Choroid plexus epithelial cell (primary cell): ENCODE measurements around the gene QPCTL.
A peak's percentile ranks its signal among the peaks of the same experiment; 100 is the strongest.
"Not testable (repeated sequence)": the region's sequence is repeated elsewhere in the genome, so short reads cannot be mapped to it uniquely, and the experiment has no call there.

Experiments used
- DNase-seq: peaks from one replicate; pipeline ENCODE4 v3.0.0-alpha.2; 2010; ENCODE audit warnings: low read depth
- H3K4me3 ChIP-seq: 2 replicates; pipeline ENCODE4 v1.5.1; 2011; ENCODE audit warnings: low read depth, mild to moderate bottlenecking, control low read depth, low read length, moderate library complexity
- TF ChIP-seq, protein P1 (sequence below): conservative IDR thresholded peaks from 2 replicates; pipeline ENCODE4 v1.5.1; 2011; ENCODE audit warnings: low read depth, mild to moderate bottlenecking, control low read depth, inconsistent platforms, low read length, moderate library complexity

QPCTL gene

GRCh38 chr19:45717983-45718650 is 25.7 kb downstream of the QPCTL start:
- H3K4me3 ChIP-seq = peak overlapping the region; percentile 66
- DNase-seq = peak; percentile 42
- TF ChIP-seq, protein P1, sequence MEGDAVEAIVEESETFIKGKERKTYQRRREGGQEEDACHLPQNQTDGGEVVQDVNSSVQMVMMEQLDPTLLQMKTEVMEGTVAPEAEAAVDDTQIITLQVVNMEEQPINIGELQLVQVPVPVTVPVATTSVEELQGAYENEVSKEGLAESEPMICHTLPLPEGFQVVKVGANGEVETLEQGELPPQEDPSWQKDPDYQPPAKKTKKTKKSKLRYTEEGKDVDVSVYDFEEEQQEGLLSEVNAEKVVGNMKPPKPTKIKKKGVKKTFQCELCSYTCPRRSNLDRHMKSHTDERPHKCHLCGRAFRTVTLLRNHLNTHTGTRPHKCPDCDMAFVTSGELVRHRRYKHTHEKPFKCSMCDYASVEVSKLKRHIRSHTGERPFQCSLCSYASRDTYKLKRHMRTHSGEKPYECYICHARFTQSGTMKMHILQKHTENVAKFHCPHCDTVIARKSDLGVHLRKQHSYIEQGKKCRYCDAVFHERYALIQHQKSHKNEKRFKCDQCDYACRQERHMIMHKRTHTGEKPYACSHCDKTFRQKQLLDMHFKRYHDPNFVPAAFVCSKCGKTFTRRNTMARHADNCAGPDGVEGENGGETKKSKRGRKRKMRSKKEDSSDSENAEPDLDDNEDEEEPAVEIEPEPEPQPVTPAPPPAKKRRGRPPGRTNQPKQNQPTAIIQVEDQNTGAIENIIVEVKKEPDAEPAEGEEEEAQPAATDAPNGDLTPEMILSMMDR = no peak

DNA sequence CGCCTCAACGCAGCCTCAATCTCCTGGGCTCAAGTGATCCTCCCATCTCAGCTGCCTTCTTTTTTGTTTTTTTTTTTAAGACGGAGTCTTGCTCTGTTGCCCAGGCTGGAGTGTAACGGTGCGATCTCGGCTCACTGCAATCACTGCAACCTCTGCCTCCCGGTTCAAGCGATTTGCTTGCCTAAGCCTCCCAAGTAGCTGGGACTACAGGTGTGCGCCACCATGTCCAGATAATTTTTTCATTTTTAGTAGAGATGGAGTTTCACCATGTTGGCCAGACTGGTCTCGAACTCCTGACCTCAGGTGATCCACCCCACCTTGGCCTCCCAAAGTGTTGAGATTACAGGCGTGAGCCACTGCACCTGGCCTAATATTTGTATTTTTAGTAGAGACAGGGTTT is 27.6 kb downstream of the QPCTL start:
- DNase-seq, H3K4me3 ChIP-seq: not testable (repeated sequence)

DNA sequence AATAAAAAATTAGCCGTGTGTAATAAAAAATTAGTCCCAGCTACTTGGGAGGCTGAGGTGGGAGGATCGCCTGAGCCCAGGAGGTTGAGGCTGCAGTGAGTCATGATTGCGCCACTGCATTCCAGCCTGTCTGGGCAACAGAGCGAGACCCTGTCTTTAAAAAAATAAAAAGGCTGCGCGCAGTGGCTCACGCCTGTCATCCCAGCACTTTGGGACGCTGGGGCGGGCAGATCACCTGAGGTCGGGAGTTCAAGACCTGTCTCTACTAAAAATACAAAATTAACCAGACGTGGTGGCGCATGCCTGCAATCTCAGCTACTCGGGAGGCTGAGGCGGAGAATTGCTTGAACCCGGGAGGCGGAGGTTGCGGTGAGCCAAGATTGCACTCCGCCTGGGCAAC is 36.2 kb downstream of the QPCTL start:
- H3K4me3 ChIP-seq, DNase-seq: not testable (repeated sequence)

- peak overlapping the region; percentile 92 for H3K4me3 ChIP-seq
- TF ChIP-seq, protein P1 = no peak
- peak; percentile 16 for DNase-seq
These were observed 37.4 kb downstream of the QPCTL start for GRCh38 chr19:45729800-45730290.

- H3K4me3 ChIP-seq = peak within 1 kb of the TSS; percentile 92
- peak; percentile 99 for DNase-seq
- TF ChIP-seq, protein P1 = peak; percentile 43
These were observed 38.2 kb downstream of the QPCTL start, which contains the start of gene FBXO46 for GRCh38 chr19:45730368-45731288. Gene FBXO46, minus strand, starts transcription at chr19:45730896. Its CDS starts 17,401 bp downstream, at chr19:45713495.

DNA sequence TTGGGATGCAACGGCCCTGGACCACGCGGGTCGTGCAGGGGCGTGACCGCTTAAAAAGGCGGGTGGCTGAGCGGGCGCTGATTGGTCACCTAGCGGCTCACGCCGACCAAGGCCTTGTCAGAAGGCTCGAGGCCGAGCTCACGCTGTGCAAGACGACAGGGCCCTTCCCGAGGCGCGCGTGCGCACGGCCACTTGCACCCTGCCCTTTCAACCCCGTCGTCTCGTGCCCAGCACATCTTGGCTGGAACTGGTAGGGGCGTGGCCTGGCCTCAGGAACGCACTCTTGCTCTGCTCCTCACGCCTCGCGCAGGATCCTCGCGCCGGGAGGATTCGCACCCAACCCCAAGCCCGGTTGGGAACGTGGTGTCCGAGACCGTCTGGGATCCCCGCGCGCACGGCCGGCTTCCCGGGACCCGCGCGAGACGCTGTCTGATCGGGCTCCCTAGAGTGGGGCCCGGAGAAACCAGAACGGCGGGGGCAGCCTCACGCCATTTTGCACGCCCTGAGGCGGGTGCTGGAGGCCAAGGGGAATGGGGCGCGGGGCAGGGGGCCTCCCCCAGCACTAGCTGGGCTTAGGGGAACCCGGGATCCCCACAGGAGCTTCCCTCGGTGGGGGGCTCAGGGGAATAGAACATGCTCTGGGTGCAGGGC is 40.8 kb downstream of the QPCTL start, which contains the start of gene MEIOSIN:
Gene MEIOSIN, plus strand, starts transcription at position 280 of the 651 bp plus-strand sequence. CDS start 1,938 bp downstream, outside the sequence.
- TF ChIP-seq, protein P1 = no peak
- DNase-seq = no peak
- no peak within 1 kb of the TSS for H3K4me3 ChIP-seq

DNA sequence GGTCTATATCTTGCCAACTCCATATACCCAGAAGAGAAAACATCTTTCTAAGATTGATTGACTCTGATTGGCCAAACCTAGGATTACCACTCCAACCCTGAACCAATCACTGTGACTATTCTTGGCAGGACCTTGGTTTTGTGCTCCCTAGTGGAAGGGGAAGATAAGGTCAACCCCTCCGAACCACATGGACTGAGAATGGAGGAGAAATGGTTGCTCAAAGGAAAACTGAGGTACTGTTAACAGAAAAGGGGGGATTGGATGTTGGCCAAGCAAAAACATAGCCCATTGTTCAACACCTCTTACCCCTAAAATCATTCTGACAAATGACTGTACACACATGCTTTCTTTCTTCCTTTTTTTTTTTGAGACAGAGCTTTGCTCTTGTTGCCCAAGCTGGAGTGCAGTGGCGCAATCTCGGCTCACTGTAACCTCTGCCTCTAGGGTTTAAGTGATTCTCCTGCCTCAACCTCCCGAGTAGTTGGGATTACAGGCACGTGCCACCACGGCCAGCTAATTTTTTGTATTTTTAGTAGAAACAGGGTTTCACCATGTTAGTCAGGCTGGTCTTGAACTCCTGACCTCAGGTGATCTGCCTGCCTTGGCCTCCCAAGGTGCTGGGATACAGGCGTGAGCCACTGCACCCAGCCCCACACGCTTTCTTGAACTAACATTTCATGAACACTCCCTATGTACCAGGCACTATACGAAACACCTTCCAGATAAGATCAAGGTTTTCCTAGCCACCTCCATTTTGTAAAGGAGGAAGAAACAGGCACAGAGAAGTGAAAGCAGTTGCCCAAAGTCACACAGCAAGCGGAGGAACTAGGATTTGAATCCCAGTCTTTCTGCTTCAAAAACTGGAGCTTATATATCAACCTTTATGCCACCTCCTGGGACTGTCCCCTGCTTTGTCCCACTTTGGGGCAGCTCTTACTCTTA is 47.3 kb downstream of the QPCTL start:
- H3K4me3 ChIP-seq = no peak overlapping the region
- no peak for DNase-seq
- TF ChIP-seq, protein P1 = no peak
